Coronary artery (tissue), 2 donors: ENCODE measurements around the gene MYO1E.
"Not testable (repeated sequence)": the region's sequence is repeated elsewhere in the genome, so short reads cannot be mapped to it uniquely, and the experiment has no call there.

Experiments
- DNase-seq: peaks from one replicate; pipeline ENCODE4 v3.0.0-alpha.2; 2017; ENCODE audit warnings: low spot score
- H3K27ac ChIP-seq, 2 donors: fragments of 200-600 bp; sonication (generic); one replicate each; pipeline ENCODE4 v1.5.1; 2016 to 2019
- H3K4me3 ChIP-seq: fragments of 200-600 bp; sonication (generic); 2 replicates; pipeline ENCODE4 v1.5.1; 2016; ENCODE audit warnings: mild to moderate bottlenecking, moderate library complexity
- TF ChIP-seq, protein P1 (sequence below): fragments of 200-600 bp; sonication (generic); IDR thresholded peaks from one replicate; pipeline ENCODE4 v1.5.1; 2019; ENCODE audit warnings: antibody characterized with exemption

The MYO1E gene

DNA sequence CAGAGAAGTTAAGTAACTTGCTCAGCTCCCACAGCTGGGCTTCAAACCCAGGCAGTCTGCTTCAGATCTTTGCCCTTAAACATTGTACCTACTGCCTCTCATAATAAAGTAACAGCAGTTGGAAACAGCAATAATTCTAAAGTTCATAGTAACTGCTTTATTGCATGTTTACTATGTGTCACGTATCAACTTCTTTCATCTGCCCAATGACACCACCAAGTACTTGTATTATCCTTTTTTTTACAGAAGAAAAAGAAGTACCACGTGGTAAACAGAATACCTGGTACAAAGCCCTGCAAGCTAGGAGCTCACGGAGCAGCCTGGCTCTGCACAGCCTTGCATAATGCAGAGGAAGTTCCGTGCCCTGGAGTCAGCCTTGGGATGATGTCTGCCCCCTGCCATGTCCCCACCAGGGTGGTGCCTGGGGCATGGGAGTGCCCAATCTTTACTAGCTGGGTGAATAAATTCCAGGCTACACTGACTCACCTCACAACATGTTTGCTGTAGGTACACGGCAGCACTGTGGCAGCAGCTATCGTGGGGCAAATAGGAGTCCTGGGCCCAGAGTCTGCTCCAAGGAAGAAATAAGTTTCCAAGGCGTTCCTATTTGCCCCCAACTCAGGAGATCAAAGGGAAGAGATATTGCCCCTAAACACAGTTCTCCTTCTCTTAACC, 88.8 kb downstream of the MYO1E start:
- TF ChIP-seq, protein P1, sequence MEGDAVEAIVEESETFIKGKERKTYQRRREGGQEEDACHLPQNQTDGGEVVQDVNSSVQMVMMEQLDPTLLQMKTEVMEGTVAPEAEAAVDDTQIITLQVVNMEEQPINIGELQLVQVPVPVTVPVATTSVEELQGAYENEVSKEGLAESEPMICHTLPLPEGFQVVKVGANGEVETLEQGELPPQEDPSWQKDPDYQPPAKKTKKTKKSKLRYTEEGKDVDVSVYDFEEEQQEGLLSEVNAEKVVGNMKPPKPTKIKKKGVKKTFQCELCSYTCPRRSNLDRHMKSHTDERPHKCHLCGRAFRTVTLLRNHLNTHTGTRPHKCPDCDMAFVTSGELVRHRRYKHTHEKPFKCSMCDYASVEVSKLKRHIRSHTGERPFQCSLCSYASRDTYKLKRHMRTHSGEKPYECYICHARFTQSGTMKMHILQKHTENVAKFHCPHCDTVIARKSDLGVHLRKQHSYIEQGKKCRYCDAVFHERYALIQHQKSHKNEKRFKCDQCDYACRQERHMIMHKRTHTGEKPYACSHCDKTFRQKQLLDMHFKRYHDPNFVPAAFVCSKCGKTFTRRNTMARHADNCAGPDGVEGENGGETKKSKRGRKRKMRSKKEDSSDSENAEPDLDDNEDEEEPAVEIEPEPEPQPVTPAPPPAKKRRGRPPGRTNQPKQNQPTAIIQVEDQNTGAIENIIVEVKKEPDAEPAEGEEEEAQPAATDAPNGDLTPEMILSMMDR: no peak
- DNase-seq: no peak
- Histone ChIP-seq H3K27ac (no peak overlapping the region), H3K4me3 (no peak overlapping the region)

DNA sequence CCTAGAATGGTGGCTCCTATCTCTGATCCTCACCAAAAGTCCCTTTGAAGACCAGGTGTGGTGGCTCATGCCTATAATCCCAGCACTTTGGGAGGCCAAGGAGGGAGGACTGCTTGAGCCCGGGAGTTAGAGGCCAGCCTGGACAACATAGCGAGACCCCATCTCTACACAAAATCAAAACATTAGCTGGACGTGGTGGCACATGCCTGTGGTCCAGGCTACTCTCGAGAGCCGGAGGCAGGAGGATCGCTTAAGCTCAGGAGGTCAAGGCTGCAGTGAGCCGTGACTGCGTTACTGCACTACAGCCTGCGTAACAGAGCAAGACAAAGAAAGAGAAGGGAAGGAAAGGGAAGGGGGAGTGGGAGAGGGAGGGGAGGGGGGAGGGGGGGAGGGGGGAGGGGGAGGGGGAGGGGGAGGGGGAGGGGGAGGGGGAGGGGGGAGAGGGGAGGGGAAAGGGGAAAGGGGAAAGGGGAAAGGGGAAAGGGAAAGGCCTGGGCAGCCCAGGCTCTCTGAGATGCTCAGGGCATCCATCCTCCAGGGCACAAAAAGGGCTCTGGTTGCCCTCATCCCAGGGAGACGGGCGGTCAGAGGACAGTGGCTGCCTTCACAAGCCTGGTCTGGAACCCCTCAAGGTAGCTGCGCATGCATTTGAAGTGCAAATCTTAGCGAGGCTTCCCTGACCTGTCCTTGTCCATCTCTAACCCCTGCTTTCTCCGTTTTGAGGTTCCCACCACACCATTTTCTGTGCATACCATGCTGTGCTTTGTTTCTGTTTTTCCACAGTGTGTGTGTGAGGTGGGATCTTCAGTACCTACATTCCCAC, 89.9 kb downstream of the MYO1E start:
- DNase-seq: no peak
- TF ChIP-seq, protein P1: no peak
- no peak overlapping the region for H3K4me3 ChIP-seq
- no peak overlapping the region for H3K27ac ChIP-seq

DNA sequence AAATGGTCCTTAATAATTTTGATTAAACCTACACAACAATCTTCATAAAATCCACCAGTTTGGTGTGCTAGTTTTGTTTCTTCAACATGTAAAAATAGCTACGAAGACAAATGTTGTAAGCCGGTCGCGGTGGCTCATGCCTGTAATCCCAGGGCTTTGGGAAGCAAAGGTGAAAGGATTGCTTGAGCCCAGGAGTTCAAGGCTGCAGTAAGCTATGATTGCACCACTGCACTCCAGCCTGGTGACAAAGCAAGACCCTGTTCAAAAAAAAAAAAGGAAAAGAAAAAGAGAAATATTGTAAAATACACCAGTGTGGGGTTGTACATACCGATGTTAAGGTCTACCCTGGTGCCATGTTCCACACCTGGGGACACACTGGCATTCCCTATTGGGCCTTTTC, 91.0 kb downstream of the MYO1E start:
- H3K4me3 ChIP-seq: no peak overlapping the region
- H3K27ac ChIP-seq: no peak overlapping the region
- no peak for DNase-seq
- TF ChIP-seq, protein P1: no peak

DNA sequence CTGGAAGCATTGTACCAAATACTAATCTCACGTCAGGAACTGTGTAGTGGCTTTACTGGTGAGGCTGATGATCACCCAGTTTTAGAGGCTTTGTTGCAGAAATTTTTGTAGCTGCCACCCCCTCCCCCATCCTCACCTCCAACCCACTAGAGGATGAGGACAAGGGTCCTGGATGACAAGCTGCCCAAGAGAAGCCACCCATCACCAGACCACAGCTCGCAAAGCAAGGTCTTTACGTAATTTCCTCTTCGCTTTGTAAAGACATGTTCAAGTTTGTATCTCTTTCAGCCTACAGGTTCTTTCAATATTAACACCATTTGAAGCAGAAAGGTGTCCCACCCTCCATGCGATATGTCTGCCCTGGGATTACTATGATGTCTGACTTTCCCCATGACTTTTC, 91.8 kb downstream of the MYO1E start:
- DNase-seq: no peak
- TF ChIP-seq, protein P1: no peak
- no peak overlapping the region for H3K4me3 ChIP-seq
- no peak overlapping the region for H3K27ac ChIP-seq

DNA sequence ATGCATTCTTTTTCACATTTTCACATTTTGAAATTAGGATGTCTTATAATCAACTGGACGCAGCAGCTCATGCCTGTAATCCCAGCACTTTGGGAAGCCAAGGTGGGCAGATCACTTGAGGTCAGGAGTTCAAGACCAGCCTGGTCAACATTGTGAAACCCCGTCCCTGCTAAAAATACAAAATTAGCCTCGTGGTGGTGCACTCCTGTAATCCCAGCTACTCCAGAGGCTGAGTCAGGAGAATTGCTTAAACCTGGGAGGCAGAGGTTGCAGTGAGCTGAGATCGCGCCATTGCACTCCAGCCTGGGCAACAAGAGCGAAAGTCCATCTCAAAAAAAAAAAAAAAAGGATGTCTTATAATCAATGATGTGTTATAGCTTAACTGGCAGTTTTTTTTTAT, 92.4 kb downstream of the MYO1E start:
- not testable (repeated sequence) for DNase-seq, H3K27ac ChIP-seq, H3K4me3 ChIP-seq

DNA sequence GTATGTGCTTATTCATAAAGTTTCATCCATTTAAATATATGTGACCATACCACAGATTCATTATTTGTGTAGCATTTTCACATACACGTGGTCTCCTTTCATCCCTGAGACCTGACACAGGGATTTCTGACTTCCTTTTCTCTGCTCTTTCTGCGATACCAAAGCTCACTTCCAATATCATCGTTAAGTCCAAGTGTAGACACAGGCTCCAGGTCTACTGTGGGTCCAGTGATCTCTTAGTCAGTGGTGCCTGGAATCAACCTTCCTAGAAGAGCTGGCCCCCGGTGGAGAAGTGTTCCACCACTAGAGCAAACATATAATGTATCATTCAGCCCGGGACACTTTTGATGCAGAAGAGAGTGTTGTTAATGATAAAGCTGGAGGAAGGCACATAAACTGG, 93.6 kb downstream of the MYO1E start:
- Histone ChIP-seq H3K4me3 (no peak overlapping the region), H3K27ac (no peak overlapping the region)
- TF ChIP-seq, protein P1: no peak
- no peak for DNase-seq

DNA sequence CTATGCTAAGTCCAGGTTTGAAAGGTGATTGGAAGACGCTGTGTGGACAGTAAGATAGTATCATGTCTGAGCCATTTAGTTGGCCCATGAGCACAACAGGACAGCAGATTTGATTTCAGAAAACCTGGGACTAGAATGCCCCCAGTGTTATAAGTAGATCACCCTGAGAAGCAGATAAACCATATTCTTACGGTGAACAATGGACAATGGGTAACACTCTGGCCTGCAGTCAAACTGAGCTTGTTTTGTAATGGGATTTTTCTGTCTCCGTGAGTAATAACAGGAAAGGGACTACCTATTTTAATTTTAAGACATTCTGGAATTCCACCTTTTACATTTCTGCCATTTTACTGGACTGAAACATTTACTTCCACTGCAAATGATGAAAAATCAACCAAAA, 94.6 kb downstream of the MYO1E start:
- DNase-seq: no peak
- Histone ChIP-seq H3K4me3 (no peak overlapping the region), H3K27ac (no peak overlapping the region)
- TF ChIP-seq, protein P1: no peak
